ENCODE results near the gene PPT2. TPM values are rescaled to one million over a fixed set of nuclear protein-coding genes. Genes with fewer than 3 reads are reported as not detected.
A peak's percentile ranks its signal among the peaks of the same experiment; 100 is the strongest.

PPT2 gene
- total RNA-seq, 1 donor from 2014 or later = 23.4 TPM

DNA sequence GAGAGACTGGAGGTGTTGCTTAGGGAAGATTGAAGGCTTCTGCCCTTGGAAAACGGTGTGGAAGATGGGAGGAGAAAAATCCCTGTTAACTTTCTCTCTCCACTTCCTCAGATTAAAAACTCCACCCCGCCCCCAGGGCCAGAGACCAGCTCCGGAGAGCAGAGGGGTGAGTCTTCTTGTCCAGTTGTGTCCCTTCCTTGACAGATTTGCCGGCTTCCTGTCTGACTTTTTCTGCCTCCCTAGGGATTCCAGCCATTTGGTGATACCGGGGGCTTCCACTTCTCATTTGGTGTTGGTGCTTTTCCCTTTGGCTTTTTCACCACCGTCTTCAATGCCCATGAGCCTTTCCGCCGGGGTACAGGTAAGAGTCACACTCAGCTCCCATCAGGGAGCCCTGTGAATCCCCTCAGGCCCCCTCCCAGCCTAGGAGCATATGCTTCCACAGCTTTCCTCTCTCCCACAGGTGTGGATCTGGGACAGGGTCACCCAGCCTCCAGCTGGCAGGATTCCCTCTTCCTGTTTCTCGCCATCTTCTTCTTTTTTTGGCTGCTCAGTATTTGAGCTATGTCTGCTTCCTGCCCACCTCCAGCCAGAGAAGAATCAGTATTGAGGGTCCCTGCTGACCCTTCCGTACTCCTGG, 25.9 kb downstream of the PPT2 start:
- no peaks in the 10 kb centered on the region for H3K9me3 ChIP-seq (replicated peaks)
- TF ChIP-seq, protein P1, sequence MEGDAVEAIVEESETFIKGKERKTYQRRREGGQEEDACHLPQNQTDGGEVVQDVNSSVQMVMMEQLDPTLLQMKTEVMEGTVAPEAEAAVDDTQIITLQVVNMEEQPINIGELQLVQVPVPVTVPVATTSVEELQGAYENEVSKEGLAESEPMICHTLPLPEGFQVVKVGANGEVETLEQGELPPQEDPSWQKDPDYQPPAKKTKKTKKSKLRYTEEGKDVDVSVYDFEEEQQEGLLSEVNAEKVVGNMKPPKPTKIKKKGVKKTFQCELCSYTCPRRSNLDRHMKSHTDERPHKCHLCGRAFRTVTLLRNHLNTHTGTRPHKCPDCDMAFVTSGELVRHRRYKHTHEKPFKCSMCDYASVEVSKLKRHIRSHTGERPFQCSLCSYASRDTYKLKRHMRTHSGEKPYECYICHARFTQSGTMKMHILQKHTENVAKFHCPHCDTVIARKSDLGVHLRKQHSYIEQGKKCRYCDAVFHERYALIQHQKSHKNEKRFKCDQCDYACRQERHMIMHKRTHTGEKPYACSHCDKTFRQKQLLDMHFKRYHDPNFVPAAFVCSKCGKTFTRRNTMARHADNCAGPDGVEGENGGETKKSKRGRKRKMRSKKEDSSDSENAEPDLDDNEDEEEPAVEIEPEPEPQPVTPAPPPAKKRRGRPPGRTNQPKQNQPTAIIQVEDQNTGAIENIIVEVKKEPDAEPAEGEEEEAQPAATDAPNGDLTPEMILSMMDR (IDR thresholded peaks at IDR 0.05; ENCODE audit: borderline replicate concordance) = no peak
- H3K27ac ChIP-seq (replicated peaks) = peak overlapping the region; percentile 97
- H3K36me3 ChIP-seq = peaks cover 30% of the 10 kb centered on the region
- intact Hi-C loops (cut with micrococcal nuclease) = no loop called here
- peaks cover 85% of the 10 kb centered on the region for H3K4me1 ChIP-seq
- DNase-seq = no peak
- no peaks in the 10 kb centered on the region for H3K27me3 ChIP-seq (ENCODE audit: low read depth)
- peak overlapping the region; percentile 93 for H3K4me3 ChIP-seq

DNA sequence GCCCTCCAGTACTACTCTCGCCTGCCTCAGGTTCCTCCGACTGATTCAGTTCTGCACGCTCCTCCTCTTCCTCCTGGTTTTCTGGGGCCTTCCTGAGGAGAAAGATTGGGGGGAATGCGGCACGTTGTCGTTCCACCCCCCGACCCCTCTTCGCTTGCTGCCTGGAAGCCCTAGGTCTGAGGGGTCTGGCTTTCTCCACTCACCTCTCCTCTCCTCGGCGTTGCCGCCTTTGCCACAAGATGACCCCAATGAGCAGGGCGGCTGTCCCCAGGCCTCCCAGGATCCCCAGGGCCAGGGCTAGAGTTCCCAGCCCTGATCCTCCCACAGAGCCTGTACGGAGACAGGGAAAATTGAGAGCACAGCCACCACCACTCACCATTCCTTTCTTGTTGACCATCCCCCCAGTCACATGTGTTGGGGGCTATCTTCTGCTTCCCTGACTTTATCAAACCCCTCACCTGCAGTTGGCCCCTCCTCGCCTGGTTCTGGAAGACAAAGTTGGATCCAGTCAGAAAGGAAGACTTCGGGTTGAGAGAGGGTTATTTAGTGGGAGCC, 27.3 kb downstream of the PPT2 start:
- H3K4me1 ChIP-seq = peaks cover 82% of the 10 kb centered on the region

GRCh38 chr6:32181915-32182529, 28.1 kb downstream of the PPT2 start:
- H3K27me3 ChIP-seq (ENCODE audit: low read depth) = no peaks in the 10 kb centered on the region
- no peaks in the 10 kb centered on the region for H3K9me3 ChIP-seq (replicated peaks)
- peak overlapping the region; percentile 98 for H3K27ac ChIP-seq (replicated peaks)
- TF ChIP-seq, protein P1 (IDR thresholded peaks at IDR 0.05; ENCODE audit: borderline replicate concordance) = no peak
- H3K4me3 ChIP-seq = no peak overlapping the region
- H3K4me1 ChIP-seq = peaks cover 82% of the 10 kb centered on the region
- H3K36me3 ChIP-seq = peaks cover 36% of the 10 kb centered on the region
- DNase-seq = no peak
- intact Hi-C loops (cut with micrococcal nuclease) = no loop called here

More for the DNA sequence above, 27.3 kb downstream of the PPT2 start:
- no peaks in the 10 kb centered on the region for H3K27me3 ChIP-seq (ENCODE audit: low read depth)
- TF ChIP-seq, protein P1 (IDR thresholded peaks at IDR 0.05; ENCODE audit: borderline replicate concordance) = no peak
- no peak overlapping the region for H3K4me3 ChIP-seq
- peaks cover 30% of the 10 kb centered on the region for H3K36me3 ChIP-seq
- no peak for DNase-seq
- peak overlapping the region; percentile 98 for H3K27ac ChIP-seq (replicated peaks)
- H3K9me3 ChIP-seq (replicated peaks) = no peaks in the 10 kb centered on the region
- intact Hi-C loops (cut with micrococcal nuclease) = no loop called here

DNA sequence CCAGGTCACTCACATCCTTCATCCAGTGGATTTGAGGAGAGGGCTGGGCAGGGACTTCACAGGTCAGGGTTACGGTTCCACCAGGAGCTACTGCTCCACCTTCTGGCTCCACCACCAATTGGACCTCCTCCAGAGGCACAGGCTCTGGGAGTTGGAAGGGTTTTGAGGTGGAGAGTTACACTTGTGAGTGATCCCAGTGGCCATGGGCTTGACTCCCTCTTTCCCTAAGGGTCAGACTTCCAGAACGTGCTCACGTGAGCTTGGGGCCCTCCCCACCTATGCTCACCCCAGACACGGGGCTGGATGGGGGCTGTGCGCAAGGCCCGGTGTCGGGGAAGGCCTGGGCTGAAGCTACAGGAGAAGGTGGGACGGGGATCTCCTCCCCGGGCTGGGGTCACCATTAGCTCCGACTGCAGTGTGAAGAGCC, 28.6 kb downstream of the PPT2 start:
- DNase-seq = no peak
- TF ChIP-seq, protein P1 (IDR thresholded peaks at IDR 0.05; ENCODE audit: borderline replicate concordance) = no peak
- Histone ChIP-seq H3K9me3 (replicated peaks) (no peaks in the 10 kb centered on the region), H3K4me3 (no peak overlapping the region), H3K36me3 (peaks cover 40% of the 10 kb centered on the region), H3K4me1 (peaks cover 84% of the 10 kb centered on the region), H3K27ac (replicated peaks) (peak overlapping the region; percentile 98), H3K27me3 (ENCODE audit: low read depth) (no peaks in the 10 kb centered on the region)
- intact Hi-C loops (cut with micrococcal nuclease) = no loop called here

DNA sequence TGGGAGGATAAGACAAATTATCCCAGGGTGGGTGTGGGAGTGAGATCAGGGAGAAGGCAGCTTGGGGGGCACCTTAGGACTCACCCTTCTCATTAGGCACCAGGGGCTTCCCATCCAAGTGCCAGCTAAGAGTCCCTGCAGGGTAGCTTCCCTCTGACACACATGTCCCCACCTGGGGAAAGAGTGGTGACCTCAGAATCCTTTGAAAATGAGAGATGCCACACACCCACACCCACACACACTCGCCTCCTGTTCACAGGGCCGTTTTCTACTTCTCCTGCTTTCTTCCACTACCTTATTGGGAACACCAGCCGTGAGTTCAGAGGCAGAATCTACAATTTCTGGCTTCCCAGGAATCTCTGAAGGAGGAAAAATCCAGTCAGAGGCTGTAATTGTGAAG, 29.1 kb downstream of the PPT2 start:
- no peaks in the 10 kb centered on the region for H3K9me3 ChIP-seq (replicated peaks)
- peaks cover 88% of the 10 kb centered on the region for H3K4me1 ChIP-seq

More for the DNA sequence above, 29.1 kb downstream of the PPT2 start:
- Histone ChIP-seq H3K27ac (replicated peaks) (peak overlapping the region; percentile 98), H3K36me3 (peaks cover 45% of the 10 kb centered on the region), H3K27me3 (ENCODE audit: low read depth) (no peaks in the 10 kb centered on the region), H3K4me3 (no peak overlapping the region)
- intact Hi-C loops (cut with micrococcal nuclease) = no loop called here
- no peak for DNase-seq
- TF ChIP-seq, protein P1 (IDR thresholded peaks at IDR 0.05; ENCODE audit: borderline replicate concordance) = no peak

All from left ventricle myocardium inferior (tissue), 1 donor.